Measurements from ENCODE around the gene FGD5.

DNA sequence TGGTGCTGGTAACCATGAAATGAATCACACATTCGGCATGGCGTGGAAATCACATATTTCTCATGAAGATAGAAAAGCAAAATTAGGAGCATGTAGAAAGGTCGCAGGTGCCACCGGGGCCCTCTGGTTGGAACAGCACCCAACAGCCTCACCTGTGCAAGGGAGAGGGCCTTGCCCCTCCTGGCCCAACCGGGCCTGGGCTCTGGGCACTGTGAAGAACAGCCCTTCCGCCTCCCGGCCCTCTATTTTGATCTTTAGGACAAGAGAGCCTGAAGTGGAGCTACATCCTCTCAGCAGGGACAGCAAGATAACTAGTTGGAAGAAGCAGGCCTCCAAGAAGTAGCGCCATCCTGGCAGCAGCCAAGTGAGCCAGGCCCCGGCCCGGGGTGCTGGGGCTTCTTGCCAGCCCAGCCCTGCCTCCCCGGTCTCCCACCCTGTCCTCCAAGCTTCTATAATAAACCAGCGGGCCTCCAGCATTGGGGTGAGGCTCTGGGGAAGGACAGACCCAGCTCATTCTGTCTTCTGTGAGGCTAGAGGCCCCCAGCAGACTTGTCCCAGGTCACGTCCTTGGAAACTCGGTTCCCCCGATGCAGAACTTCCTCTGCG, 46.1 kb upstream of the FGD5 start:
- no peak for TF ChIP-seq GATA2 (IDR thresholded peaks at IDR 0.05; ENCODE audit: low read depth, low read length)
- TF ChIP-seq GATA3 (IDR thresholded peaks at IDR 0.05; ENCODE audit: low read depth, low read length), result no peak
